GM13976 (cell line): Measurements from ENCODE around the gene FAM180A.

Experiments used
- DNase-seq: peaks from one replicate; pipeline ENCODE4 v3.0.0; 2012; ENCODE audit warnings: low spot score
- in situ Hi-C: fragments of 300-500 bp; cut with MboI; formaldehyde crosslinking; loops from one replicate; pipeline ENCODE4 v1.12.0; 2022; ENCODE audit warnings: low sequenced_read_pairs, mixed read lengths, inconsistent platforms; ENCODE audit not compliant: unreplicated experiment
- TF ChIP-seq, protein P1 (sequence below): IDR thresholded peaks from 2 replicates; pipeline ENCODE4 v1.5.1; 2012; ENCODE audit warnings: borderline replicate concordance, mild to moderate bottlenecking; ENCODE audit not compliant: insufficient read depth; ENCODE audit errors: extremely low read depth, missing control alignments, control extremely low read depth

Gene FAM180A

DNA sequence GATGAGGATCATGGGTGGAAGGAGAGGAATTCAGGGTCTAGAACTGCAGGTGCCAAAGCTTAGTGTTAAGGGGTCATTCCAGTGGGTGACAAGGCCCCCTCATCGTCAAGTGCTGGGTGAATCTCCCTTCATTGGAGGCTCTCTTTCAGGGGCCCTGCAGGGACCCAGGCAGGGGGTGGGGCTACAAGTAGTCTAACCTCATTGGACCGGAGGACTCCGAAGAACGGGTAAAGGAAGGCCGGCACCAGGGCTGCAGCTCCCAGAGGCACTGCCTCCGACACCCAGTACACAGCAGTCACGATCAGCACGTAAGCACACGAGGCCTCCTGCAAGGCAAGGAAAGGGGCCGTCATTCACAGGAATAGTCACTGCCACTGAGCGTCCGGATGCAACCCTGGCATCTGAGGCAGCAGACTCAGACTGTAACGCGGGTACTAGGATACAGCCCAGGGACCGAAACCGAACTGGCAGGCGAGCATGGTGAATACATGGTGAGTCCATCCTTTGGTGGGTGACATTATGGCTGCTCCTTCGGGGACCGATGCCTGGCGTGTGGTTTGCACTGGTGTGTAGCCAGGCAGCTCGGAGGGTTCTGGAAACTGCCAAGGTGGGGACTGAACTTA, 27.3 kb downstream of the FAM180A start:
- TF ChIP-seq, protein P1, sequence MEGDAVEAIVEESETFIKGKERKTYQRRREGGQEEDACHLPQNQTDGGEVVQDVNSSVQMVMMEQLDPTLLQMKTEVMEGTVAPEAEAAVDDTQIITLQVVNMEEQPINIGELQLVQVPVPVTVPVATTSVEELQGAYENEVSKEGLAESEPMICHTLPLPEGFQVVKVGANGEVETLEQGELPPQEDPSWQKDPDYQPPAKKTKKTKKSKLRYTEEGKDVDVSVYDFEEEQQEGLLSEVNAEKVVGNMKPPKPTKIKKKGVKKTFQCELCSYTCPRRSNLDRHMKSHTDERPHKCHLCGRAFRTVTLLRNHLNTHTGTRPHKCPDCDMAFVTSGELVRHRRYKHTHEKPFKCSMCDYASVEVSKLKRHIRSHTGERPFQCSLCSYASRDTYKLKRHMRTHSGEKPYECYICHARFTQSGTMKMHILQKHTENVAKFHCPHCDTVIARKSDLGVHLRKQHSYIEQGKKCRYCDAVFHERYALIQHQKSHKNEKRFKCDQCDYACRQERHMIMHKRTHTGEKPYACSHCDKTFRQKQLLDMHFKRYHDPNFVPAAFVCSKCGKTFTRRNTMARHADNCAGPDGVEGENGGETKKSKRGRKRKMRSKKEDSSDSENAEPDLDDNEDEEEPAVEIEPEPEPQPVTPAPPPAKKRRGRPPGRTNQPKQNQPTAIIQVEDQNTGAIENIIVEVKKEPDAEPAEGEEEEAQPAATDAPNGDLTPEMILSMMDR, result no peak
- in situ Hi-C loops, result no loop called here
- no peak for DNase-seq

DNA sequence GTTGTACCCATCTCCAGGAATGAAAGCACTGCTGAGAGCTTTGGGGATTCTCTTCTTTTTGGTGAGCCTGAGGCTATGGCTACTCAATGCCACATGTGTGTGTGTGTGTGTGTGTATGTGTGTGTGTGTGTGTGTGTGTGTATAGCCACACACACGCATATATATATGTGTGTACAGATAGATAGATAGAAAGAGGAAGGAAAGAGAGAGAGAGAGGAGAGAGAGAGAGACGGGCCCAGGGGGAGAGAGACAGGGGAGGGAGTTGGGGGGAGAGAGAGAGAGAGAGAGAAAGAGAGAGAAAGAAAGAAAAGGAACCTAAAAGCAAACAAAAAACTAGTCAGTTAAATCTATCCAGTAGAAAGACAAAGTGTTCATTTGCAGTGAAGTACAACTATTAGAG, 28.9 kb downstream of the FAM180A start:
- TF ChIP-seq, protein P1, result no peak
- no peak for DNase-seq
- in situ Hi-C loops, result no loop called here

DNA sequence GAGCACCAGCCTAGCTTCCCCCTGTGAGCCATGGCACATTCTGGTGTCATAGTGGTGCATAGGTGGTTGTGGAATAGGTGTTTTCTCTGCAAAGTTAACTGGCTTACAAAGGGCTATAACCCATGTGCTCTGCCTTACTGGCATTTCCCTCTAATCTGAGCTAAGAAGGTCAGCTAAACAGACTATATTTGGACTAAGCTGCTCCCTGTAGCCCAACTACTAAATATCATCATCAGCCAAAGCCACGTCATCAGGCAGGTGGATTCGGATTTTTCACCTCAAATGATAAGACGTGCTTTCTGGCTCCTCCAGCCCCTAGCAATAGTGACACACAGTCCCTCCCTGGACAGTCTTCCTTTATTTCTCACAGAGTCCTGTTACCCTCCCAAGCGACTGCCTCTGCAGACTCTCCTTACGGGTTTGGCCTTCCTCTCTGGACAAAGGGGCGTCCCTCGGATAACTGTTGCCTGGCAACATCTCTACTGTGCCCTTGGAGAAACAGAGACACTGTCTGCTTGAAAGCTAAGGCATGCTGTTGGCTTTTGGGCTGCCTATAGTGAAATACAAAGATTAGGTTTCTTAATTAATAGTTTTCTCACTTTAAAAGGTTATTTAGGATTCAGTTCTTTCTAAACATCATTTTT, 29.7 kb downstream of the FAM180A start:
- TF ChIP-seq, protein P1, result no peak
- in situ Hi-C loops, result no loop called here
- no peak for DNase-seq

DNA sequence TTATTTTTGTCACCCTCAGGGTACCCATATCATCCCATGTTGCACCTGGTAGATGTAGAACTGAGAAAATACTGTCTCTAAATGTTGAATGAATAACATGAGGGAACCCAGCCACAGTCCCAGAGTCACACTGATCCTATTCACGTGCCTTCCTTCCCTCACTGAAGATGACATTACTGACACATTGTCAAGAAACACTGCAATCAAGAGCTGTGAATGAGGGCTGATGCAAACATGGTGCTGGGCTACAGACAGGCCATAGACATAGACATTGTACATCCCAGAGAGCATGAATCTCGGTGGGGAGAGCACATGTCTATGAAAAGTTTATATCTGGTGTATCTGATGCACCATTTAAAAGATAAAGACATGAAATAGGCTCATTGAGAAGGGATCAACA, 30.4 kb downstream of the FAM180A start:
- in situ Hi-C loops, result no loop called here
- no peak for DNase-seq
- TF ChIP-seq, protein P1, result no peak

DNA sequence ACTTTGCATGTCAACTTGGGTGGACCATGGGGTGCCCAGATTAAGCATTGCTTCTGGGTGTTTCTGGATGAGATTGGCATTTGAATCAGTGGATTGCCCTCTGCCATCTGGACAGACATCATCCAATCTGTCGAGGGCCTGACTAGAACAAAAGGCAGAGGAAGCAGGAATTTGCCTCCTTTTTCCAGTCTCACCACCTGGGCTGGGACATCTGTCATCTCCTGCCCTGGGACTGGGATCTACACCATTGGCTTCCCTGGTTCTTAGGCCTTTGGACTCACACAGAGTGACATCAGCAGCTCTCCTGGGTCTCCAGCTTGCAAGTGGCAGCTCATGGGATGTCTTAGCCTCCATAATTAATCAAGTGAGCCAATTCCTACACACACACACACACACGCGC, 30.9 kb downstream of the FAM180A start:
- TF ChIP-seq, protein P1, result no peak
- DNase-seq, result no peak
- in situ Hi-C loops, result no loop called here

DNA sequence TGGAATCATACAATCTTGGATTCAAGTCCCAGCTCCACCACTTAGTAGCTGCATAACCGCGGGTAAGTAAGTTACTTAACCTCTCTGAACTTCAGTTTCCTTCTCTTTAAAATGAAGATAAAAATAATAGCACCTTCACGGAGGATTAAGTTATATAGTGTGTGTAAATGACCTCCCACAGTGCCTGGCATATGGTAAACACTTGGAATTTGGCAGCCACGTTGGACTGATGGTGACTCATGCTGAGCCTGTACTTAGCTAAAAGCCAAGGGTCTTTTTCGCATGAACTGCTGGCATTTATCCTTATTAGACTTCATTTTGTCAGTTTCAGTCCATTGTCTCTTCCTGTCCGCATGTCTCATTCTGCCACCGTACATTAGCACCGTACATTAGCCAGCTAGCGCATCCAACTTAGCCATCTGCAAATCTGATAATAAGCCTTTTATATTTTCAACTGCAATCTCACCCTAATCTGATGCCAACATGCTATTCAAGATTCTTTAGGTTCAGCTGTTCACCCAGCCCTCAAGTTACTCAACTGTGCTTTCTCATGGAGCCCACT, 31.9 kb downstream of the FAM180A start:
- DNase-seq, result no peak
- in situ Hi-C loops, result no loop called here
- TF ChIP-seq, protein P1, result no peak
